Measurements from ENCODE around the gene PKNOX2.

GRCh38 chr11:125404157-125404810 lies 239.7 kb downstream of the PKNOX2 start:
- TF ChIP-seq CTCF (IDR thresholded peaks at IDR 0.05): no peak
- TF ChIP-seq POLR2AphosphoS5 (IDR thresholded peaks at IDR 0.05): no peak

Data from suprapubic skin (tissue), 3 donors.